Smooth muscle cell (in vitro differentiated cells): ENCODE data around the gene STOM. TPM values are rescaled to one million over a fixed set of nuclear protein-coding genes. Genes with fewer than 3 reads are reported as not detected.

ENCODE experiments used
- DNase-seq: peaks from one replicate; lab custom pipeline; 2025; ENCODE audit not compliant: unreplicated experiment; lab: John Stamatoyannopoulos, UW
- H2AFZ ChIP-seq: fragments of 200-600 bp; sonication (generic); 2 replicates; pipeline ENCODE4 v1.6.0; 2016; ENCODE audit warnings: antibody characterized with exemption, low read depth, mild to moderate bottlenecking
- H3F3A ChIP-seq: fragments of 200-600 bp; sonication (generic); 2 replicates; pipeline ENCODE4 v1.6.0; 2017; ENCODE audit warnings: antibody characterized with exemption, low read depth
- H3K27ac ChIP-seq: fragments of 200-600 bp; sonication (generic); 2 replicates; pipeline ENCODE4 v1.5.1; 2016; ENCODE audit warnings: low read depth, mild to moderate bottlenecking
- H3K27me3 ChIP-seq: fragments of 200-600 bp; sonication (generic); 2 replicates; pipeline ENCODE4 v1.6.1; 2016; ENCODE audit warnings: low read depth, mild to moderate bottlenecking
- H3K36me3 ChIP-seq: fragments of 200-600 bp; sonication (generic); 2 replicates; pipeline ENCODE4 v1.5.1; 2016; ENCODE audit warnings: low read depth
- H3K4me1 ChIP-seq: fragments of 200-600 bp; sonication (generic); 2 replicates; pipeline ENCODE4 v1.5.1; 2016; ENCODE audit warnings: low read depth
- H3K4me2 ChIP-seq: fragments of 200-600 bp; sonication (generic); 2 replicates; pipeline ENCODE4 v1.6.0; 2016; ENCODE audit warnings: mild to moderate bottlenecking
- H3K4me3 ChIP-seq: fragments of 200-600 bp; sonication (generic); 2 replicates; pipeline ENCODE4 v1.5.1; 2016; ENCODE audit warnings: mild to moderate bottlenecking
- H3K79me2 ChIP-seq: fragments of 200-600 bp; sonication (generic); 2 replicates; pipeline ENCODE4 v1.6.0; 2016; ENCODE audit warnings: low read depth, mild to moderate bottlenecking
- H3K9ac ChIP-seq: fragments of 200-600 bp; sonication (generic); 2 replicates; pipeline ENCODE4 v1.6.0; 2016; ENCODE audit warnings: low read depth
- H3K9me3 ChIP-seq: fragments of 200-600 bp; sonication (generic); replicated peaks from 2 replicates; pipeline ENCODE4 v1.5.1; 2016; ENCODE audit warnings: low read depth
- H4K20me1 ChIP-seq: fragments of 200-600 bp; sonication (generic); 2 replicates; pipeline ENCODE4 v1.6.0; 2016; ENCODE audit warnings: low read depth
- CTCF ChIP-seq: fragments of 200-600 bp; sonication (generic); IDR thresholded peaks from 2 replicates; pipeline ENCODE4 v1.5.1; 2017; ENCODE audit warnings: borderline replicate concordance, mild to moderate bottlenecking, antibody characterized with exemption; ENCODE audit not compliant: insufficient read depth, poor library complexity, severe bottlenecking
- WGBS: methylation state at CpG from one replicate; pipeline ENCODE4 v1.1.7; 2016; ENCODE audit warnings: low lambda C conversion rate; 5-methylcytosine and 5-hydroxymethylcytosine counted together
- polyA plus RNA-seq: library from polyadenylated mRNA; unstranded; fragments of >200 nt; fragmentation: Nextera tagmentation; extraction: Ambion mirVana; gene quantifications from 2 replicates; pipeline ENCODE4 v1.2.1, GENCODE V29; 2016
- total RNA-seq: library from RNA; depleted of rRNA; stranded (reverse); fragments of >200 nt; gene quantifications from 2 replicates; pipeline ENCODE4 v1.2.3, GENCODE V29; 2014

The STOM gene
- total and polyA plus RNA-seq, 2 experiments from 2014 or later, result 105 to 187 TPM

- peak overlapping the region; percentile 40 for H3K9ac ChIP-seq
- peak overlapping the region; percentile 91 for H3K27ac ChIP-seq
- peak overlapping the region; percentile 86 for H3K4me2 ChIP-seq
- TF ChIP-seq CTCF, result no peak
- H3K27me3 ChIP-seq, result no peaks in the 10 kb centered on the region
- peaks cover 51% of the 10 kb centered on the region for H3F3A ChIP-seq
- H3K9me3 ChIP-seq, result no peaks in the 10 kb centered on the region
- 3% methylated on average over 2 of the region's 2 CpGs for WGBS
- peak overlapping the region; percentile 9 for H3K4me3 ChIP-seq
- H4K20me1 ChIP-seq, result no peaks in the 10 kb centered on the region
- H3K79me2 ChIP-seq, result peaks cover 83% of the 10 kb centered on the region
- DNase-seq, result no peak
- H3K4me1 ChIP-seq, result peaks cover 68% of the 10 kb centered on the region
- H2AFZ ChIP-seq, result no peak overlapping the region
- no peaks in the 10 kb centered on the region for H3K36me3 ChIP-seq
These were observed 7.0 kb downstream of the STOM start for GRCh38 chr9:121362813-121363621.

- Histone ChIP-seq H3K4me1 (peaks cover 48% of the 10 kb centered on the region), H3K27me3 (no peaks in the 10 kb centered on the region), H4K20me1 (peaks cover 2% of the 10 kb centered on the region), H3K9me3 (no peaks in the 10 kb centered on the region), H3K9ac (peak overlapping the region; percentile 55), H3K36me3 (no peaks in the 10 kb centered on the region), H3F3A (peaks cover 39% of the 10 kb centered on the region), H3K79me2 (peaks cover 78% of the 10 kb centered on the region), H3K4me2 (peak overlapping the region; percentile 34), H2AFZ (no peak overlapping the region), H3K4me3 (no peak overlapping the region), H3K27ac (peak overlapping the region; percentile 91)
- TF ChIP-seq CTCF, result no peak
- DNase-seq, result no peak
These were observed 9.3 kb downstream of the STOM start for GRCh38 chr9:121360601-121361374.

- Histone ChIP-seq H3K4me2 (peak overlapping the region; percentile 24), H3K79me2 (peaks cover 72% of the 10 kb centered on the region), H2AFZ (no peak overlapping the region), H3F3A (peaks cover 34% of the 10 kb centered on the region), H3K4me3 (no peak overlapping the region), H3K9ac (peak overlapping the region; percentile 34), H3K4me1 (peaks cover 36% of the 10 kb centered on the region), H3K27me3 (no peaks in the 10 kb centered on the region), H4K20me1 (peaks cover 5% of the 10 kb centered on the region), H3K9me3 (no peaks in the 10 kb centered on the region), H3K27ac (peak overlapping the region; percentile 91), H3K36me3 (no peaks in the 10 kb centered on the region)
- no peak for DNase-seq
- 56% methylated on average over 3 of the region's 3 CpGs for WGBS
- TF ChIP-seq CTCF, result no peak
These were observed 10.4 kb downstream of the STOM start for GRCh38 chr9:121359351-121360294.
